GM12873 (cell line): Measurements from ENCODE around the gene FANCG.
A peak's percentile ranks its signal among the peaks of the same experiment; 100 is the strongest.

ENCODE experiments used
- CTCF ChIP-seq: IDR thresholded peaks from 2 replicates; pipeline ENCODE4 v1.5.1; 2012; ENCODE audit warnings: low read depth, mild to moderate bottlenecking, moderate library complexity, low read length, control low read depth; ENCODE audit not compliant: insufficient read depth; ENCODE audit errors: missing control alignments

The FANCG gene

DNA sequence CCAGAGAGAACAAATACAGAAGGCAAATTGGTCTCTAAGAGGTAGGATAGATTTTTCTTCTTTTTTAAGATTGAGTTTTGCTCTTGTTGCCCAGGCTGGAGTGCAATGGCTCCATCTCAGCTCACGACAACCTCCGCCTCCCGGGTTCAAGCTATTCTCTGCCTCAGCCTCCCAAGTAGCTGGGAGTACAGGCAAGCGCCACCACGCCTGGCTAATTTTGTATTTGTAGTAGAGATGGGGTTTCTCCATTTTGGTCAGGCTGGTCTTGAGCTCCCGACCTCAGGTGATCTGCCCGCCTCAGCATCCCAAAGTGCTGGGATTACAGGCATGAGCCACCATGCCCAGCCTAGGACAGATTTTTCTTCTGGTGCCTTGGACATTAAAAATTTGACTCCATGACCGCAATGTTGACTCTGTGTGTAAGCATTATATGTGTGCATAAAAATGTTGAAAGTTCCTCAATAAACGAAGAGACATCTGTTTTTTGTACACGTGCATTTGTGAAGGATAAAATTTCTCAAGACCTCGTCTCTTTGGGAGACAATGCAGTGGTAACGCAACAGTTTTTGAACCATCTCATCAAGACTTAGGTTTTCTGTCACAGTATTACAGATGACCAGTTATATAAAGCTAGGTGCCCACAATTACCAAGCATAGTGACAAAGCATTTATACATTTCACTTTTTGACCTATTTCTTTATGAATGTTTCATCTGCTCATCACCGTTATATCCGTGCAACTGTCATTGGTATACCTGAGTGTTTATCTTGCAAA, 24.7 kb downstream of the FANCG start:
- TF ChIP-seq CTCF = no peak

DNA sequence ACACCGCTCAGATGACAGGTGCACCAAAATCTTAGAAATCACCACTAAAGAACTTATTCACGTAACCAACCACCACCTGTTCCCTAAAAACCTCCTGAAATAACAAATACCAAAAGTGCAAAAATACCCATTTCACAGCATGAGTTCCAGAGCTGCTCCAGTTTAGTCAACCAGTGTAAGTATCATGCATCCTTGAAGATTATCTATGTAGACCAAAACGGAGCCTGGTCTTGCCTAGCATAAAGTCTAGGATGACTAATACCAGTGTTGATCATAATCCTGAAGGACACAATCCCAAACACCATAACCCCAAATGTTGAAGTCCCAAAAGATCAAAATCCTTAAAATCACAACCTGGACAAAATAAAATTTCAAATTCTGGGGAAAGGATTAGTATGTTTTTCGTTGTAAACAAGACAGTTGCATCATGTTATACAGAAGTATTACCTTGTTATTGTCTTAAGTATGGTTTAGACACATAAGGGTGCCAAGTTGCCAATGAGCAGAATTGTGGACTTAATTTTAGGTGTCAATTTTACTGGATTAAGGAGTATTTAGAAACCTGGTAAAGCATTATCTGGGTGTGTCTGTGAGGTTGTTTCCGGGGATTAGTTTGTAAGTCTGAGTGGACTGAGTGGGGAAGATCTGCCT, 25.4 kb downstream of the FANCG start:
- no peak for TF ChIP-seq CTCF

- peak; percentile 75 for TF ChIP-seq CTCF
These were observed 28.4 kb downstream of the FANCG start for GRCh38 chr9:35051069-35051967.

DNA sequence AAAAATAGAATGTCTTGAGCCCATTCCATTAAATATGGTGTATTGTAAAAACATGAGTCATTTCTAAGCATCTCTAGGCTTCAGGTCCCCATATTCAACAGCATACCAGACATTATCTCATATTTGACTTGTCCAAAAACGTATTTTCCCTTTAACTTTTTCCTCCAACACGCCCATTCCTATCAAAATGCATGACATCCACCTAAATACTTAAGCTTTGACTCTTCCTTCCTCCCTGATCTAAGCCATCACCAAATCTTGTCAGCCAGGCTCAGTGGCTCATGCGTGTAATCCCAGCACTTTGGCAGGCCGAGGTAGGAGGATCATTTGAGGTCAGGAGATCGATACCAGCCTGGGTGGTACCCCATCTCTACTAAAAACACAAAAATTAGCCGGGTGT, 31.2 kb downstream of the FANCG start:
- TF ChIP-seq CTCF = no peak

DNA sequence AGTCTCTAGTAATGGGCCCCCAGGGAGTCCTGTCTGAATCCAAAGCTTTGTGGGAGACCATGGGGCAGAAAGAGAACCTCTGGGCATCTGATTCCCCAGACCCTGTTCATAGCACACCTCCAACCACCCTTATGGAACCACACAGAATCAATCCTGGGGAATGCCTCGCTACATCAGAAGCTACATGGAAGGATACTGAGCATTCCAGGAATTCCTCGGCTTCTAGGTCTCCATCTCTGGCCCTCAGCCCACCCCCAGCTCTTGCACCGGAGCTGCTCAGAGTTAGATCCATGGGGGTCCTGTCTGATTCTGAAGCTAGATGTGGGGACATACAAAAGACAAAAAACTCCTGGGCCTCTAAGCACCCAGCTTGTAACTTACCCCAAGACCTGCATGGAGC, 35.7 kb downstream of the FANCG start:
- no peak for TF ChIP-seq CTCF

GRCh38 chr9:35042891-35043545, 36.7 kb downstream of the FANCG start:
- TF ChIP-seq CTCF = no peak
